ENCODE data around the gene KIAA1217.
A peak's percentile ranks its signal among the peaks of the same experiment; 100 is the strongest.
"Not testable (repeated sequence)": the region's sequence is repeated elsewhere in the genome, so short reads cannot be mapped to it uniquely, and the experiment has no call there.

Gene KIAA1217

DNA sequence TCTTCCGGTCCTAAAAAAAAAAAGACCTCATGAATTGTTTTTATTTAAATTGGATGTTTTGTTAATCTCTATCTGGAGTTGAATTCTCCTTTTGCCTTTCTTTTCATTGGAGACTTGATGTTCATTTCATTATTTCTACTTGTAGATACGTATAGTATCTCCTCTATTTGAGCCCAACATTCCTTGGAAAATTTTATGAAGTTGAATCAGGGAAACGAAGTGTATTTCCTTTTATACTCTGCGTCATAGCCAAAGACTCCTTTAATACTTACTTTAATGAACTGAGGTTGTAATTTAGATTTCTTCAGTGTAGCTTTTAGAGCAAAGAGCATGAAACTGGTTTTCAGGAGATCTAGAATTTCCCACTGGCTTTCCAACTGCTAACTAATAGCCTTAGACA lies 132.4 kb downstream of the KIAA1217 start:
- DNase-seq, result no peak

DNA sequence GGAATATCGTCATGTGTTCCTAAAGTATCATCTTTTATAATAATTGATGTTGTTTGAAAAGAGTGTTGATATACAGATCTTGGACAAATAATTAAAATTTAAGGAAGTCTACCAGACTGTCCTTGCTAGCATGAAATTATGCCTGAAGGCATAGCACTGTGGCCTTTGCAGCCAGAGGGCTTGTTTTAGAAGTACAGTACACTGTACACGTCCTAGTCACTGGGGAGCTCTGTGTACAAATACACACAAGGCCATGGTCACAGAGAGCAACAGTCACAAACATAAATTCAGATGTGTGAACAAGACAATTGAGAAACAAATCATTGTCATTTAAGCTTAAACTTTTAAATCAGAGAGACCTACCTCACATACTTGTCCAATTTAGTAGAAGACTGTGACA lies 133.0 kb downstream of the KIAA1217 start:
- no peak for DNase-seq

DNA sequence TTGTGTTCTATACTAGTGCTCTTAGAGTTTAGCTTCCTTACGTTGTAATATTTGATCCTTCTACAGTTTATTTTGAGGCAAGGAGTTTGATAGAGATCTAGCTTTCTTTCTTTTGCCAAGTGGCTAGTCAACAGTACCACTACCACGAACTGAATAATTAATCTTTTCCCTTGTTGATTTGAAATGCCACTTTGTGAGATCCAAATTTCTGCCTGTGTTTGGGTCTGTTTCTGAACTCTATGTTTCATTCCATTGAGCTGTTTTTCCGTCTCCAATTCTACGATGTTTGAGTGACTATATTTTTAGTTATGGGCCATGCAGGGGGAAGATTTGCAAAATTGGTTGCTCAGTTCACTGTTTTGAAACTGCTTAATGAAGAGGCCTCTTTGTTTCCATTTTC lies 134.7 kb downstream of the KIAA1217 start:
- no peak for DNase-seq

DNA sequence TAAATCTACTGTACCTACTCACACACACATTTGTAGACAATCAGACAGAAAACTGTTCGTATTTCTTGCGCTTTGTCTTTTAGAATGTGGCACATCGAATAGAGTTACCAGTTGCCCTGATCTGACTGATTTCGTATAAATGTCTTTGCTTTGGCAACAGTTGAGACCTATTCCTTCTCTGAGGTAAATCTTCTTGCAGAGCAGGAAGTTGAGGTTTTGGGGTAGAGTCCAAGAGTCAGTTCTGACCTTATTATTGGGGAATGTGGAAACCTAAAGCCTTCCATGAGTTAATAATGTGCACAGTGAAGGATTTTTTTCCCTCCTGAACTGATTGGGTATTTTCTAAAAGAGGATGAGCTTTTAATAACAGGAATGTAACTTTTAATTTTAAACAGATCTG lies 135.3 kb downstream of the KIAA1217 start:
- no peak for DNase-seq

DNA sequence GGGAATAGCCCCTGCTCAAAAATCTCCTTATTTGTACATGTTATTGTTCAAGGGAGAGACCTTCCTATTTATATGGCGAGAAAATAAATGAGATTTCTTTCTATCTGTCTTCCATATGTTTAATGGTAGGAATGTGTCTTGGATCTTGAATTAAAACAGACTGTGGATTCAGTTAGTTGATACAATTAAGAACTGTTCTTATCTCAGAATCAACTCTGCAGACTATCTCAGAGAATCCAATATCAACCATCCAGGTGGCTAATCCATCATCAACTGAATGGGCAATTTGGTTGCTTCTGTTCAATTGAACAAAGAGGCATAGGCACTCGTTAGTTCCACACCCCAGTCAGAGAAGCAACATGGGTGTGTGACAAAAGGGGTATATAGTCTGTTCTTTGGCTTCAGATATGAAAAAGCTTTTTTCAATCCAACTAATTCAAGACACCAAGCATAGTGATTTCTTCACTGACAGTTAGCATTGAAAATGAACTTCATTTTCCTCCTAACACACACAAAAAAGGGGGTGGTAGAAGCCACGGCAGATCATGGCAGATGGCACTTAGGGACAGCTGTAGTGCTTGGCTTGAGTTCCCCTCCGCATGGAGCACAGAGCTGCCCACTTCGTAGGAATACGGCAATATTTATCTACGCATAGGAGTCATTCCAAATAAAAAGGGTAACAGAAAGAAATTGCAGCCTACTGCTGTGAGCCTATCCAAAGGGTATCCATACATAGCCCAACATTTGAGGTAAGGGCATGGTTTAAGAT lies 135.9 kb downstream of the KIAA1217 start:
- DNase-seq, result no peak

DNA sequence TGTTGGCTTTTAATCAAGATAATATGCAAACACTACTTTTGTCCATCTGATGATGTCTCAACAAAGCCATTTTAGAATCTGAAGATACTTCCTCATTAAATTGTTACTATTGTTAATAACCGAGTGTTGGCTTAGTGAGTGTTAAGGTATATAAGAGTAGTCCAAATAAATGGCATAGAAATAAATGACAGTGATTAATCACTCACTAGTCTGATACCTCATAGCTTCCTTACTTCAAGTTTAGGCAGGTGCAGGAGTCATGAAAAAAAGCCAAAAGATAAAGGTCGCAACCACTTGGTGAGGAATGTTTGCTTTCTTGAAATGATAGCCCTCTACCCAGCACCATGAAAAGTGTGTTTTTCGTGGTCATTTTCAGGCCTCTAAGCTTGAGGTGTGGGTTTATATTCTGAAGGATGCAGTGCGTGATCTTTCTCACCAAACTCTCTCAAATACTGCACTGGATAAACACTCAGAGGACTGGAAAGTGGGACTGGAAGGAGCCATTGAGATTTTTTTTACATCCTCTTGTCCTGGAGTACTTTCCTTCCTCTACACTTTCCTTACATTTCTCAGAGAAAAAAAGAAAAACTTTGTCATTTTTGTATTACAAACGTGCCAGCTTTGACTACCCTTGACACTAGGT lies 138.1 kb downstream of the KIAA1217 start:
- DNase-seq, result no peak

DNA sequence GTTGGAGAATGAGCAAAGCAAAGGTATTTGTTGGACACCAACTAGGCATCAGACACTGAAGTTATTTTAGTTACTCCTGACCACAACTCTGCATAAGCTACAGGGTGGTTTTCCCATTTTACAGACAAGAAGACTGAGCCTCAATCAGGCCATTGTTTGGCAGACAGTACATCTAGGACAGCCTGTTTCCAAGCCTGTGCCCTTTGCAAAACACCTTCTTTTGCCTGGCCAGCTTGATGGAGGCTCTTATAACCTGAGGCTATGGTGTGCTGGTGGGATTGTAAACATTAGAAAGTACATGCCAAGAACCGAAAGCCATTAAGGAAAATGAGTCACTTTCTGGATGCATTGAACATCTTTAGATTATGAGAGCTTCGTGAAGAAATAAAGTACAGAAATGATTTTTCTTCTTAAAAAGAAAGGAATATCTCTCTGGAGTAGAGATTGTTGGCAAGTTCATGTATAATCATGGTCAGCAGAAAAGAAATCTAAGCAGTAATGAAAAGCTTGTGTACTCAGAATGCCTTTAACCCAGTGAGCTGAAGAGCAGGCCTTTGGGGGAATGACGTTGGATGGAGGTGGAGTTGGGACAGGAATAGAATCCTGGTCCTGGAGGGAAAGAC lies 140.6 kb downstream of the KIAA1217 start:
- no peak for DNase-seq

DNA sequence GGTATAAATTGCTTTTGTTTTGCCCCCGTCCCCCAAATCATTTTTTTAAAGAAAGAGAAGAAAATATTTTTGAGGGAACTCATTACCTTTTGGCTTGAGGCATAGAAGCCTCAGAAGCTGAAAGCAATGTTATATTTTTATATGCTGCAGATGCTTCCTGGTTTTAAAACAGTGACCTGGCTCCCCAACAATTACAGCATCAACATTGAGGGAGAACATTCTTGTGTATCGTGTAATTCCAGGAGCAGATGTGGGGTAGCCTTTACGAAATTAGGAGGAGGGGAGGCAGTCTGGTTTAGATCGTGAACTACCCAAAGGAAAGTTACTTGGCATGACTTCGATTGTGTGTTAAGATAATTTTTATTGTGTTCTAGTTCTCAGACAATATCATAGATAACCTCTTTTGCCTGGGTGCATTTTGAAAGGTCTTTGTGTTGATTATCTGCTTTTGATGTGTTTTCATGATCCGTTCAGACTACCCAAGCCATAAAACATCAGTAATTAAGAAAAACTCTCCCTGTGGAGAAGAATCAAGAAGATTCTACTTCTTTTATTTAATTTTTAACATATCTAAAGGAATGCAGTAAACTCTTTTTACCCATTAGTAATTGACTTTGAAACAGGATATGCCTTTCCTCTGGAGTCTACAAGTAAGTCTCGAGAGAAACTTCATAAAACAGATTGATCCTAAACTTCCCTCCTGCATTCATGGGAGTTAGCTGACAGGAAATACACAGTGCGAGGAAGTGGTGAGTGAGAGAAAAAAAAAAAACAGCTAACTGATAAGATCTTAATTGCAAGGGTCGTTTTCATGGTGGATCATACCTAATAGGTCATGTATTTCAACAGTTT lies 141.4 kb downstream of the KIAA1217 start:
- no peak for DNase-seq

DNA sequence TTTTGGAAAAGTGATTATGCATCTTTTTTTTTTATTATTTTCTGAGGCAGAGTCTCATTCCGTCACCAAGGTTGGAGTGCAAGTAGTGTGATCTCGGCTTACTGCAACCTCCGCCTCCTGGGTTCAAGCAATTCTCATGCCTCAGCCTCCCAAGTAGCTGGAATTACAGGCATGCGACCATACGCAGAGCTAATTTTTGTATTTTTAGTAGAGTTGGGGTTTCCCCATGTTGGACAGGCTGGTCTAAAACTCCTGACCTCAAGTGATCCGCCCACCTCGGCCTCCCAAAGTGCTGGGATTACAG lies 141.9 kb downstream of the KIAA1217 start:
- not testable (repeated sequence) for DNase-seq

DNA sequence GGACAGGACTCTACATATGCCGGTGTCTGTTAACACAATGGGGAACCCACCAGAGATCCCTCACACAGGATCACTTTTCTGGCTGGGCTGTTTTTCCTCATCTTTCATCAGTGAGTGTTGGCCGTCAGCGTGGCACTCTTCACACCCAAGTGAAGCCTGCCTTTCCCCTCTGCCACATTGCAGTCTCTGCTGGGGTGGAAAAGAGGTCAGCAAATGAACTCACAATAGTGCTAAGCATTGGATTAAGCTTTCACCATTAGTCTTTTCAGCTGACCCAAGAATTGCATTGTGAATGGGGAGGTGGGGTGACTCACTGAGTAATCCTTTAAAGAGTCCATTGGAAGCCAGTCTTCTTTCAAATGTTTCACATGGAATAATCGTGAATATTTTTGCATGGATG lies 143.0 kb downstream of the KIAA1217 start:
- DNase-seq, result no peak

DNA sequence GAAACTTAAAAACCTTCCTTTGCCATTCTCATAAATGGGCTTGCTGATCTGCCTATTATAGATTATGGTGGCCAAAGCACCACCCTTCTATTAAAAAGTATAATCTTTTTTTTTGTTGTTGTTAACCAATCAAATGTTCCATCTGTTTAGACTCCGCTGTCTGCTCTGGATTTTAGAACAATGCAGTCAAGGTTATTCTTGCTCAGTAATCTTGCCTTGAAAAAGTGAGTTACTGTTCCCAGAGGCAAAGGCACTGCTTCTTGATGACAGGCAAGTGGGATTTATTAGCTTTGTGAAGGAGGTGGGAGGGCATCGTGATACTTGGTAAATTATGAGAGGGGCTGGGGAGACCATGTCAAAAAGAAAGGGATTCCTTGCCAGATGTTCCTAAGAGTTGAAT lies 143.5 kb downstream of the KIAA1217 start:
- no peak for DNase-seq

DNA sequence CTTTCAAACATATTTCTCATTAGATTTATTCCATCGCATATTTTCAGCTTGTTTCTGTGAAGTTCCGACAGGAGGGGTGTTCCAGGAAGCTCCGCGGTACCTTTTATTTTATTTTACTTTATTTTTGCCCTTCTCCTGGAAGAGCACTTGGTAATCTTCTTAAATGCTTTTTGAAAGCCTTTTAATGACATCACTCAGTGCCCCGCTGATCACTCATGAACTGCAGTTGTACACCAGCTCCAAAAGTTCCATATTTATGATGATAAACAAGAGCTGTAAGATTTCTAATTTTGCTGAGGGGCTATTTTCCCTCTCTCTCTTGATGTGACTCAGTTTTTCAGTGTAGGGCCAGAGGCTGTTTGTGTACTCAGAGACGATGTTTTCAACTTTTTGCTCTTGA lies 144.4 kb downstream of the KIAA1217 start:
- no peak for DNase-seq

DNA sequence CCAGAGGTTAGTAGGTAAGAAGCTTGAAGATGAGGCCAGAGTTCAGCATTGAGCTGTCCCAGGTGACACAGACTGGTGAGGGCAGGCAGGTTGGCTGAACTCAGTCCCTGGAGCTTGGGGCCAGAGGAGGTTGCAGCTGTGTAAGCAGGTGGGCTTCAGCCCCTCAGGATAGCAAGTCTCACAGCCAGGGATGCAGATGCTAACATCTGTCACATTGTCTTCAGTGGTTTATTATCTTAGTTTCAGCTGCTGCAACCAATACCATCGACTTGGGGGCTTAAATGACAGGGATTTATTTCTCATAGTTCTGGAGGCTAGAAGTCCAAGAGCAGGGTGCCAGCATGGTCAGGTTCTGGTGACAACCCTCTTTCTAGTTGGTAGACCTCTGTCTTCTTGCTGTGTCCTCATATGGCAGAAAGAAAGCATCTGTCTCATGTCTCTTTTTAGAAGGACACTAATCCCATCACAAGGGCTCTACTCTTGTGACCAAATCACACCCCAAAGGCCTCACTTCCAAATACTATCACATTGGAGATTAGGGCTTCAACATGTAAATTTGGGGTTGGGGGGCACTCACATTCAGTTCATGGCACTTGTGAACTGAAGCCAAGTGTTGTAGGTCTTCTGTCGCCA lies 146.2 kb downstream of the KIAA1217 start:
- DNase-seq, result no peak

DNA sequence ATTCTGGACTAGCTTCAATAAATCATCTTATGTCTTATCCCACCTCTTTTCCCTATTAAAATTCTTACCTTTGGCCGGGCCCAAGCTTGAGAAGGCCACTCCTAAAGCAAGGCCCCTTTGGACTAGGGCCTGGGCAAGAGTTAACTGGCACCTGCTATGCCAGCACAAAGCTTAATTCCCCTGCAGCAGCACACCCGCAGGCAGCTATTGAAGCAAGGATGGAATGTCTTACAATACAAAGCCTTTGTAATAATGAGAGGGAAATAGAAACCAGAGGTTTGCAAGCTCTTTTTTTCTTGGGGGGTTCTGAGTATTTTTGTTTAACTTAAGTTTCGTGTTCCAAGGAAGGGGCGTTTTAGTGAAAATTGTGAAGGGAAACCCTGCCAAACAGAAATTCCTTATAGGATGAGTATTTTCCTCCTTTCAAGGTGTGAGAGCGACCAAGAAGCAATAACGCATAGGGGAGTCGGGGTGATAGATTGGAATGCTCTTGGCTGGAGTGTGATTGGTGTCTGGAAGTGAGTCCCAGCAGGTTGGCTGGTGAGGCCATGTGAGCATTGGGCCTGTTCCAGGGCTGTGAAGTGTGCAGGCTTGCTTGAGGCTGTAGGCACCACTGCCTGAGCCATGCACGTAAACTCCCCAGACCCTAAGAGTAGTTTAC lies 148.5 kb downstream of the KIAA1217 start:
- no peak for DNase-seq

DNA sequence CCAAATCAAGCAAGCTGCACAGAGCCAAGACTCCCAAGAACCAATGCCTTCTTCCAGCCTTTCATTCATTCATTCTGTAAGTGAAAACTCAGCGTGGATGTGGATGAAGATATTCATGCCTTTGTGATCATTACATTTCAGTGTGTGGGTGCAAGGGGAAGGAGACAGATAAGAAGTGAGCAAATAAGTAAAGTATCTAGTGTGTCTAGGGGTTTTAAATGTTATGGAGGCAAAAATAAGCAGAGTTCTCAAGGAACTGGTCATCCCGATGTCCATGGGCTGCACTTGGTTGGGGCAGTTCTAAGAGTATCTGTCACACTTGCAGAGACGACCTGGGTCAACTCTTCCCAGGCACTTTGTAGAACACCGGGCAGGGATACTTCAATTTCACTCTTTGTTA lies 149.1 kb downstream of the KIAA1217 start:
- DNase-seq, result no peak

DNA sequence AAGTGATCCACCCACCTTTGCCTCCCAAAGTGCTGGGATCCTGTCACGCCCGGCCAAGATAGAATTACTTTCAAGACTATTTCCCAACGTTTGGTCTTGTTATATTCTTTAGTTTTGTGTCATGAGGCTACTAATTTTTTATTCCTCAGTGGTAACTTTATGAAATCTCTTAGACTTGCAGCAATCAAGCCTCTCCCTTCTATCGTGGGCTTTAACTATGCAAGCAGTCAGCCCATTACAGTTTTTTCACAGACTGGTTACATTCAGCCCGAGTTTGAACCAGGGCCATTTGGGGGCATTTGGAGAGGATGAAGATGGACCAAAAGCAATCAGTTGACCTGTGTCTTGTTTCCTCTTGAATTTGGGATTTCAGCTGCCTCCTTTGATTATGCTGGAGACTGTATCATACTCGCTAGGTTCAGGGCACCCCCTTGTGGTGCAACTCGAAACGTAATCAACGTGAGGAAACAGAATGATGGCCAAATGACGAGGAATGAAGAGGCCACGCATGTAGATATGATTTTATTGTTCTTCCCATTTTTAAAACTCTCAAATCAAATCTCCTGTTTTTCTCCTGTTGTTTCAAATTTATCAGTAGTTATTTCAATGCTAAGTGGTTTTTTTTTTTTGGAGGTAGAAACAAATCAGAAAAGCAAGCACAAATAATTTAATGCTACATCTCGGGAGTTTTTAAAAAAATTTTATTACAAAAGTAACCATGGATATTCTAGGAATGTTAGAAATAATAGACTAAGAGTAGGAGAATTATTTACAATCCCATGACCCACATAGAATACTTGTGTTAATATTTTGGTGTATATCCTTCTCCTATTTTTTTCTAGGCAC lies 151.6 kb downstream of the KIAA1217 start:
- peak; percentile 11 for DNase-seq

DNA sequence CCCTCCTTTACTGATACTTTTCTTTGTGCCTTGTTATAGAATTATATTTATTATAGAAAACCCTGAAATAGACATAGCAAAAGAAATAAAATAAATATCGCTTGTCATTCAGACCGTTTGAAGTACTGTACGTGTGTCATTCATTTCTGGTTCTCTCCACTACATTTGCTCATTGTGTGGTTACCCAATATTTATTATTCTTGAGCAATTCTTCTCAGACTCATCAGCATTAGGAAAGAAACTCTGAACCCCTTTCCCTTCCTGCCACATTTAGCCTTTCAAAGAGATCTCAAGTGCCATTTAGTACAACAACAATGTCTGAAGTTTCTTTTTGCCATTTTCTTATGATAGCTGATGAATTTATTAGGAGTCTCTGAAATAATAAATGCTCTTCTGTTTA lies 154.1 kb downstream of the KIAA1217 start:
- DNase-seq, result no peak

DNA sequence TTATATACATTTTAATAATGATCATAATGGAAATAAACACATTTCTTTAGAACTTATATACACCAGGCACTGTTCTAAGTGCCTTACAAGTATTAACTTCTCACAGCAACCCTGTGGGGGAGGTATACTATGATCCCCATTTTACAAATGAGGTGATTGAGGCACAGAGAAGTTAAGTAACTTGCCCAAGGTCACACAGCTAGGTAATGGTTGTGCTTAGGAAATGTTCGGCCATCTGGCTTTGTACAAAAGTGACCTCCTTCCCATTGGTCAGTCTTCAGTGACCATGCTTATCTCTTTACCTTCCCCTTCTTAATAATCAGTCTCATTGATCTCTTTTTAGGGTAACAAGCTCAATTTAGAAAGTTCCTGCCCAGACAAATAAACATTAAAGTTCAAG lies 158.8 kb downstream of the KIAA1217 start:
- no peak for DNase-seq

DNA sequence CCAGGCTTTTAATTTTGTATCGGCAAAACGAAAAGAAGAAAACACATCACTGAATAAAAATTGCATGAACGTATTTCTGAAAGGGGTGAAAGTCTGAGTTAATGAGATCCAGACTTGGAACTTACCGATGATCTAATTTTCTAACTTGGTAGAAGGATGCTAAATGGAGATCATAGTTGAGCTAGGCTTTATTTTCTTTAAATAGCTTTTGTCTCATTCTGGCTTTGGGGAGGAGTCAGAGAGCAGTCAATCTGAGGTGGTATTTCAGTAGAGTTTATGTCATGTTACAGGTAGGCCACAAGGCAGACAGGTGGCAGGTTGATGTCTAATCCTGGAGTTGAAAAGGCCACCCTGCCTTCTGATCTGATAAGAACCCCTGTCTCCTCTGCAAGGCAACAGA lies 161.9 kb downstream of the KIAA1217 start:
- DNase-seq, result no peak

DNA sequence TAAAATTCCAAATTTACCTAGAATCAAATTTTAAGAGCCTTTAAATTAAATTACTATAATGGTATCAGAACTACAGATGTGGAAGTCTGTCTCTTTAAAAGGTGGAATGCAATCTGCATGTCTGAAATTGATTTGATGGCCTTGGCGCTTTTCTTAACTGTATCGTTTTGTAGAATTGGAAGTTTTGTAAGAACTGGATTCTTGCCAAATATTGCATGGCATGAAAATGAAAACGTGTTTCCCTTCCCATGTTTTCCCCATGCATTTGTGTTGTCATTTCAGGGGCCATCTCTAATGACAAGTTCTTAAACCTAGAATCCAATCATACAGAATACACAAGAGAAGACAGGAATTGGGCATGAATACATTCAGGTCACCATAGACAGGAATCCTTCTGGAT lies 162.5 kb downstream of the KIAA1217 start:
- no peak for DNase-seq

DNA sequence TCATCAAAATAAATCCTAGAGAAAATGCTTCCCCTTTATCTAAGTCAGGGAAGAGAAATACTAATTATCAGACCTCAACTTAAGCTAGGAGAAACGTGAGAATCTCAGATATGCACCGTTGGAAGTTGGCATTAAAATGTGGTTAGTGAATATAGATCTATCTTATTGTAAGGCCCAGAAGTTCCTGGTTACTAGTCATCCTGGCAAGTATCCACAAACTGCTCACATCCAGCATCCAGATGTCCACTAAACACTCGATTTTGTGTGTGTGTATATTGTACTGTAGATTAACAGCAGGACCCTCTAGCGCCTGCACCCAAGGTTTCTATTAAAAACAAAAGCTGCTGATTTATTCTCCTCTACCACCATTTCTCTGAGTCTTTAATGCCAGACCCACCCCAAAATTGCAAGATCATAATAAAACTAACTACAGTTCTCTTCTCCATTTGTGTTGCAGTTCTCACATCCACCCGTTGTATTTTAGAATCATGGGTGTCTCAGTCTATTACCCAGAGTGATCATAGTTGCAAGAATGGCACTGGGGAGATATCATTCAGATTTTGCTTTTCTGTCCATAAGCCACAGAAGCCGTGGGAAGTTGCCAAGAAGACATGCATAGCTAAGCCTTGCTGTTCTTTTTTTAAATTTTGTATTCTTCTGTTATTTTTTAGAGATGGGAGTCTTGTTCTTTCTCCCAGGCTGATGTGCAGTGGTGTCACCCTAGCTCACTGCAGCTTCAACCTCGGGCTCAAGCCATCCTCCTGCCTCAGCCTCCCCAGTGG lies 165.4 kb downstream of the KIAA1217 start:
- no peak for DNase-seq
